Dedifferentiated amniotic fluid mesenchymal stem cell (primary cell): ENCODE measurements around the gene UMPS.
"Not testable (repeated sequence)": the region's sequence is repeated elsewhere in the genome, so short reads cannot be mapped to it uniquely, and the experiment has no call there.

Experiments
- DNase-seq: peaks from one replicate; pipeline ENCODE4 v3.0.0-alpha.2; 2016; ENCODE audit errors: extremely low spot score

The UMPS gene

GRCh38 chr3:124707223-124707622 lies 23.0 kb upstream of the UMPS start:
- not testable (repeated sequence) for DNase-seq

- peak; percentile 82 for DNase-seq
Measured at GRCh38 chr3:124707656-124708062, 22.6 kb upstream of the UMPS start.

GRCh38 chr3:124714223-124714853 lies 15.9 kb upstream of the UMPS start:
- DNase-seq = peak; percentile 34

GRCh38 chr3:124722589-124722988 lies 7.7 kb upstream of the UMPS start:
- no peak for DNase-seq

GRCh38 chr3:124730941-124731297 lies 667 bp downstream of the UMPS start:
- no peak for DNase-seq

GRCh38 chr3:124731760-124732159 lies 1.5 kb downstream of the UMPS start:
- no peak for DNase-seq

GRCh38 chr3:124741027-124741426 lies 10.8 kb downstream of the UMPS start:
- DNase-seq = no peak

GRCh38 chr3:124745756-124746155 lies 15.5 kb downstream of the UMPS start:
- no peak for DNase-seq

- no peak for DNase-seq
Measured at GRCh38 chr3:124747111-124747981, 17.1 kb downstream of the UMPS start.

GRCh38 chr3:124748560-124749198 lies 18.4 kb downstream of the UMPS start:
- no peak for DNase-seq

- not testable (repeated sequence) for DNase-seq
Measured at GRCh38 chr3:124749877-124750276, 19.6 kb downstream of the UMPS start.

GRCh38 chr3:124751501-124751900 lies 21.2 kb downstream of the UMPS start:
- DNase-seq = no peak

- DNase-seq = no peak
Measured at GRCh38 chr3:124752051-124752450, 21.8 kb downstream of the UMPS start.

- not testable (repeated sequence) for DNase-seq
Measured at GRCh38 chr3:124757926-124758325, 27.7 kb downstream of the UMPS start.

- no peak for DNase-seq
Measured at GRCh38 chr3:124758851-124759635, 28.8 kb downstream of the UMPS start.

GRCh38 chr3:124759666-124760401 lies 29.6 kb downstream of the UMPS start:
- no peak for DNase-seq

- DNase-seq = peak; percentile 33
Measured at GRCh38 chr3:124760601-124761000, 30.3 kb downstream of the UMPS start.

GRCh38 chr3:124761250-124761796 lies 31.1 kb downstream of the UMPS start:
- peak; percentile 83 for DNase-seq

GRCh38 chr3:124761935-124762660 lies 31.8 kb downstream of the UMPS start:
- no peak for DNase-seq

- DNase-seq = no peak
Measured at GRCh38 chr3:124762661-124763011, 32.4 kb downstream of the UMPS start.
